ENCODE results near the gene CCDC40. TPM values are rescaled to one million over a fixed set of nuclear protein-coding genes. Genes with fewer than 3 reads are reported as not detected.
"Not testable (repeated sequence)": the region's sequence is repeated elsewhere in the genome, so short reads cannot be mapped to it uniquely, and the experiment has no call there.

The CCDC40 gene
- total and polyA plus RNA-seq, 3 experiments from 2014 or later, result 3.6 to 4.3 TPM; not detected in 1

- CTCF ChIA-PET, result no interaction called here
- Histone ChIP-seq H3K4me1 (ENCODE audit: insufficient read depth, low read length) (peaks cover 15% of the 10 kb centered on the region), H3K36me3 (ENCODE audit: insufficient read depth, low read length) (no peaks in the 10 kb centered on the region), H3K4me3 (ENCODE audit: low read length) (peak overlapping the region; percentile 77), H3K27ac (ENCODE audit: low read depth, low read length) (peak overlapping the region; percentile 65), H3K9me3 (ENCODE audit: low read length) (no peaks in the 10 kb centered on the region), H3K27me3 (ENCODE audit: insufficient read depth, low read length, poor library complexity, severe bottlenecking) (peaks cover 5% of the 10 kb centered on the region)
- POLR2A ChIA-PET, result no interaction called here
- Mint-ChIP-seq H3K27me3 (peaks cover 10 to 18% of the 10 kb centered on the region in 2 donors), H3K4me3 (peak overlapping the region; percentile 77 to 95 (median 86)), H3K4me1 (peaks cover 11 to 14% (median 11%) of the 10 kb centered on the region in 3 donors), H3K9me3 (no peaks in the 10 kb centered on the region), H3K27ac (peak overlapping the region in 7 of 8 donors; percentile 92 to 98 (median 96)), H3K36me3 (peaks cover 0 to 4% (median 0%) of the 10 kb centered on the region in 3 donors)
- peak in 4 of 5 donors; percentile 4 to 68 (median 36) for DNase-seq
Measured at GRCh38 chr17:80036715-80037477, 454 bp downstream of the CCDC40 start.

- Histone ChIP-seq H3K36me3 (ENCODE audit: insufficient read depth, low read length) (no peaks in the 10 kb centered on the region), H3K27me3 (ENCODE audit: insufficient read depth, low read length, poor library complexity, severe bottlenecking) (no peaks in the 10 kb centered on the region), H3K4me1 (ENCODE audit: insufficient read depth, low read length) (no peaks in the 10 kb centered on the region), H3K27ac (ENCODE audit: low read depth, low read length) (no peak overlapping the region), H3K4me3 (ENCODE audit: low read length) (no peak overlapping the region), H3K9me3 (ENCODE audit: low read length) (no peaks in the 10 kb centered on the region)
- H3K4me3 Mint-ChIP-seq, result no peak overlapping the region
- DNase-seq, result no peak
- peaks cover 0 to 2% of the 10 kb centered on the region in 2 donors for H3K27me3 Mint-ChIP-seq
- H3K27ac Mint-ChIP-seq, result no peak overlapping the region
- ChIA-PET POLR2A (interaction anchor here (0.7 kb wide), 1 partner anchor 386 kb away, joined by 4 read pairs; no protein-coding TSS in a partner anchor), CTCF (interaction anchor here (1.0 kb wide), 1 partner anchor 58 kb away, joined by 3 read pairs; the partner anchor contains the start of gene GAA)
- H3K4me1 Mint-ChIP-seq, result no peaks in the 10 kb centered on the region
- no peaks in the 10 kb centered on the region for H3K9me3 Mint-ChIP-seq
- H3K36me3 Mint-ChIP-seq, result no peaks in the 10 kb centered on the region
Measured at GRCh38 chr17:80043963-80044362, 7.5 kb downstream of the CCDC40 start.

GRCh38 chr17:80045703-80046102, 9.3 kb downstream of the CCDC40 start:
- no peaks in the 10 kb centered on the region for H3K27me3 Mint-ChIP-seq
- H3K4me3 Mint-ChIP-seq, result no peak overlapping the region
- no peaks in the 10 kb centered on the region for H3K4me1 ChIP-seq (ENCODE audit: insufficient read depth, low read length)
- DNase-seq, result no peak
- H3K36me3 ChIP-seq (ENCODE audit: insufficient read depth, low read length), result no peaks in the 10 kb centered on the region
- H3K9me3 ChIP-seq (ENCODE audit: low read length), result no peaks in the 10 kb centered on the region
- H3K9me3 Mint-ChIP-seq, result no peaks in the 10 kb centered on the region
- no peaks in the 10 kb centered on the region for H3K36me3 Mint-ChIP-seq
- H3K4me3 ChIP-seq (ENCODE audit: low read length), result no peak overlapping the region
- no peaks in the 10 kb centered on the region for H3K27me3 ChIP-seq (ENCODE audit: insufficient read depth, low read length, poor library complexity, severe bottlenecking)
- H3K27ac ChIP-seq (ENCODE audit: low read depth, low read length), result no peak overlapping the region
- POLR2A ChIA-PET, result interaction anchor here (1.3 kb wide), 1 partner anchor 12 kb away, joined by 3 read pairs; no protein-coding TSS in a partner anchor
- H3K27ac Mint-ChIP-seq, result no peak overlapping the region
- H3K4me1 Mint-ChIP-seq, result no peaks in the 10 kb centered on the region
- CTCF ChIA-PET, result interaction anchor here (1.2 kb wide), 1 partner anchor 11 kb away, joined by 3 read pairs; no protein-coding TSS in a partner anchor

- H3K36me3 ChIP-seq (ENCODE audit: insufficient read depth, low read length); H3K27ac ChIP-seq (ENCODE audit: low read depth, low read length); DNase-seq; H3K9me3 ChIP-seq (ENCODE audit: low read length); H3K27me3 ChIP-seq (ENCODE audit: insufficient read depth, low read length, poor library complexity, severe bottlenecking); H3K4me3 ChIP-seq (ENCODE audit: low read length); POLR2A ChIA-PET; H3K27ac Mint-ChIP-seq; H3K36me3 Mint-ChIP-seq; H3K27me3 Mint-ChIP-seq; H3K4me3 Mint-ChIP-seq; H3K4me1 Mint-ChIP-seq; H3K4me1 ChIP-seq (ENCODE audit: insufficient read depth, low read length); H3K9me3 Mint-ChIP-seq: not testable (repeated sequence)
- CTCF ChIA-PET, result interaction anchor here (1.2 kb wide), 1 partner anchor 12 kb away, joined by 3 read pairs; no protein-coding TSS in a partner anchor
Measured at GRCh38 chr17:80046709-80047108, 10.3 kb downstream of the CCDC40 start.

- POLR2A ChIA-PET, result no interaction called here
- H3K9me3 ChIP-seq (ENCODE audit: low read length), result no peaks in the 10 kb centered on the region
Measured at GRCh38 chr17:80047176-80047575, 10.7 kb downstream of the CCDC40 start.

GRCh38 chr17:80049986-80050385, 13.5 kb downstream of the CCDC40 start:
- DNase-seq, result no peak
- H3K9me3 ChIP-seq (ENCODE audit: low read length), result no peaks in the 10 kb centered on the region
- Mint-ChIP-seq H3K27ac (no peak overlapping the region), H3K36me3 (no peaks in the 10 kb centered on the region), H3K4me1 (no peaks in the 10 kb centered on the region), H3K27me3 (peaks cover 0 to under 1% of the 10 kb centered on the region in 2 donors), H3K9me3 (no peaks in the 10 kb centered on the region), H3K4me3 (no peak overlapping the region)
- no peaks in the 10 kb centered on the region for H3K36me3 ChIP-seq (ENCODE audit: insufficient read depth, low read length)
- H3K4me1 ChIP-seq (ENCODE audit: insufficient read depth, low read length), result no peaks in the 10 kb centered on the region
- no peak overlapping the region for H3K4me3 ChIP-seq (ENCODE audit: low read length)
- CTCF ChIA-PET, result no interaction called here
- no peaks in the 10 kb centered on the region for H3K27me3 ChIP-seq (ENCODE audit: insufficient read depth, low read length, poor library complexity, severe bottlenecking)
- POLR2A ChIA-PET, result no interaction called here
- no peak overlapping the region for H3K27ac ChIP-seq (ENCODE audit: low read depth, low read length)

More at GRCh38 chr17:80047176-80047575, 10.7 kb downstream of the CCDC40 start:
- Mint-ChIP-seq H3K9me3 (no peaks in the 10 kb centered on the region), H3K27me3 (no peaks in the 10 kb centered on the region), H3K27ac (no peak overlapping the region), H3K4me1 (no peaks in the 10 kb centered on the region), H3K4me3 (no peak overlapping the region), H3K36me3 (no peaks in the 10 kb centered on the region)
- CTCF ChIA-PET, result no interaction called here
- Histone ChIP-seq H3K27me3 (ENCODE audit: insufficient read depth, low read length, poor library complexity, severe bottlenecking) (no peaks in the 10 kb centered on the region), H3K4me1 (ENCODE audit: insufficient read depth, low read length) (no peaks in the 10 kb centered on the region), H3K4me3 (ENCODE audit: low read length) (no peak overlapping the region), H3K27ac (ENCODE audit: low read depth, low read length) (no peak overlapping the region), H3K36me3 (ENCODE audit: insufficient read depth, low read length) (no peaks in the 10 kb centered on the region)
- no peak for DNase-seq

- POLR2A ChIA-PET, result no interaction called here
- no peaks in the 10 kb centered on the region for H3K9me3 Mint-ChIP-seq
- H3K27ac Mint-ChIP-seq, result no peak overlapping the region
- H3K36me3 Mint-ChIP-seq, result no peaks in the 10 kb centered on the region
- CTCF ChIA-PET, result no interaction called here
- Histone ChIP-seq H3K9me3 (ENCODE audit: low read length) (no peaks in the 10 kb centered on the region), H3K27me3 (ENCODE audit: insufficient read depth, low read length, poor library complexity, severe bottlenecking) (no peaks in the 10 kb centered on the region), H3K4me3 (ENCODE audit: low read length) (no peak overlapping the region), H3K27ac (ENCODE audit: low read depth, low read length) (no peak overlapping the region), H3K4me1 (ENCODE audit: insufficient read depth, low read length) (no peaks in the 10 kb centered on the region), H3K36me3 (ENCODE audit: insufficient read depth, low read length) (no peaks in the 10 kb centered on the region)
- no peak for DNase-seq
- no peak overlapping the region for H3K4me3 Mint-ChIP-seq
- H3K27me3 Mint-ChIP-seq, result peaks cover 0 to 3% of the 10 kb centered on the region in 2 donors
- no peaks in the 10 kb centered on the region for H3K4me1 Mint-ChIP-seq
Measured at GRCh38 chr17:80050706-80051105, 14.3 kb downstream of the CCDC40 start.

GRCh38 chr17:80051681-80052080, 15.2 kb downstream of the CCDC40 start:
- Histone ChIP-seq H3K27me3 (ENCODE audit: insufficient read depth, low read length, poor library complexity, severe bottlenecking) (no peaks in the 10 kb centered on the region), H3K9me3 (ENCODE audit: low read length) (no peaks in the 10 kb centered on the region), H3K4me1 (ENCODE audit: insufficient read depth, low read length) (no peaks in the 10 kb centered on the region), H3K27ac (ENCODE audit: low read depth, low read length) (no peak overlapping the region), H3K4me3 (ENCODE audit: low read length) (no peak overlapping the region), H3K36me3 (ENCODE audit: insufficient read depth, low read length) (no peaks in the 10 kb centered on the region)
- no peaks in the 10 kb centered on the region for H3K9me3 Mint-ChIP-seq
- ChIA-PET CTCF (no interaction called here), POLR2A (no interaction called here)
- peaks cover 0 to 3% of the 10 kb centered on the region in 2 donors for H3K27me3 Mint-ChIP-seq
- H3K36me3 Mint-ChIP-seq, result no peaks in the 10 kb centered on the region
- H3K4me1 Mint-ChIP-seq, result no peaks in the 10 kb centered on the region
- peak overlapping the region in 1 of 8 donors; percentile 60 for H3K27ac Mint-ChIP-seq
- no peak for DNase-seq
- no peak overlapping the region for H3K4me3 Mint-ChIP-seq

Data from CD8-positive, alpha-beta memory T cell (primary cell).